HepG2 (cell line): ENCODE measurements around the gene NBEA. TPM values are rescaled to one million over a fixed set of nuclear protein-coding genes. Genes with fewer than 3 reads are reported as not detected.

Experiments
- ATAC-seq: fragments of 200-7000 bp; cut with Tn5 transposase; 3 replicates; pipeline ENCODE4 v1.9.1; 2020; ENCODE audit warnings: mild to moderate bottlenecking, moderate library complexity
- BruUV-seq: library from RNA; stranded (reverse); fragments of 400-500 nt; replicated peaks from 2 replicates; lab custom pipeline; 2021; lab: Mats Ljungman, UMichigan
- CTCF ChIA-PET: fragments of 300-600 bp; formaldehyde crosslinking; extraction: SDS; loops from one replicate; lab custom pipeline; 2021; ENCODE audit warnings: low total read pairs, inconsistent platforms, low intra/inter-chr PET ratio; lab: Yijun Ruan, JAX
- POLR2A ChIA-PET: fragments of 350-600 bp; sonication (Branson Sonifier 250); formaldehyde crosslinking; loops from one replicate; lab custom pipeline; 2020; ENCODE audit warnings: antibody characterized with exemption, inconsistent platforms; lab: Yijun Ruan, JAX
- DNase-seq: peaks from one replicate; pipeline ENCODE4 v3.0.0-alpha.2; 2015; ENCODE audit warnings: low spot score
- FAIRE-seq: peaks from 3 replicates; lab custom pipeline; 2011; peaks lifted over from hg19 to GRCh38; lab: Jason Lieb, UNC
- H2AFZ ChIP-seq: one replicate; pipeline ENCODE4 v1.6.1; 2011; ENCODE audit warnings: low read length, inconsistent platforms
- H3K27ac ChIP-seq: fragments of 300-600 bp; 3 replicates; pipeline ENCODE4 v1.8.0; 2011; ENCODE audit warnings: mixed run types, mild to moderate bottlenecking, mixed read lengths, low read length, inconsistent platforms; ENCODE audit not compliant: insufficient read depth; ENCODE audit errors: extremely low read length
- H3K27me3 ChIP-seq, 2 experiments: fragments of 200-600 bp in 1 of 2; 2 replicates in 1 of 2; 3 replicates in 1 of 2; pipeline versions ENCODE4 v1.6.0 to v1.8.0; 2011; ENCODE audit warnings: low read length in 2 of 2, mild to moderate bottlenecking in 2 of 2, moderate library complexity in 2 of 2, inconsistent platforms in 1 of 2; ENCODE audit not compliant: insufficient read depth in 2 of 2, control insufficient read depth in 1 of 2
- H3K36me3 ChIP-seq, 2 experiments: fragments of 200-600 bp in 1 of 2; replicated peaks in 1 of 2; 2 replicates in 1 of 2; 3 replicates in 1 of 2; pipeline versions ENCODE4 v1.5.1 to v1.8.0; 2011; ENCODE audit warnings: low read length in 2 of 2, inconsistent platforms in 1 of 2; ENCODE audit not compliant: insufficient read depth in 2 of 2, control insufficient read depth in 1 of 2
- H3K4me1 ChIP-seq: 2 replicates; pipeline ENCODE4 v1.5.1; 2012; ENCODE audit warnings: low read length, inconsistent platforms; ENCODE audit not compliant: insufficient read depth
- H3K4me2 ChIP-seq: 2 replicates; pipeline ENCODE4 v1.6.0; 2011; ENCODE audit warnings: low read depth, low read length, inconsistent platforms
- H3K4me3 ChIP-seq, 3 experiments: fragments of 200-600 bp in 1 of 3; sonication (generic), shearing (Covaris generic) in 1 of 3; replicated peaks in 1 of 3; 2 replicates each; pipeline ENCODE4 v1.5.1; 2011 to 2016; ENCODE audit warnings: low read length in 3 of 3, inconsistent platforms in 2 of 3, low read depth in 2 of 3, mild to moderate bottlenecking in 2 of 3, control low read depth in 1 of 3, mixed read lengths in 1 of 3; ENCODE audit not compliant: insufficient read depth in 1 of 3
- H3K79me2 ChIP-seq: one replicate; pipeline ENCODE4 v1.6.1; 2011; ENCODE audit warnings: low read length, inconsistent platforms; ENCODE audit not compliant: insufficient read depth
- H3K9ac ChIP-seq: 2 replicates; pipeline ENCODE4 v1.6.0; 2011; ENCODE audit warnings: mild to moderate bottlenecking, low read depth, low read length, inconsistent platforms; ENCODE audit not compliant: insufficient read depth
- H3K9me3 ChIP-seq: 2 replicates; pipeline ENCODE4 v1.5.1; 2012; ENCODE audit warnings: mild to moderate bottlenecking, low read length
- H4K20me1 ChIP-seq: 2 replicates; pipeline ENCODE4 v1.6.0; 2011; ENCODE audit warnings: inconsistent platforms, mild to moderate bottlenecking, low read length, moderate library complexity; ENCODE audit not compliant: insufficient read depth
- FOXA3 ChIP-seq: IDR thresholded peaks from 2 replicates; pipeline ENCODE4 v1.6.1; 2016; ENCODE audit warnings: missing genetic modification reagents, missing compliant biosample characterization
- HNF4A ChIP-seq: sonication (generic); formaldehyde crosslinking; IDR thresholded peaks from 2 replicates; pipeline ENCODE4 v1.4.0; 2020; ENCODE audit warnings: missing genetic modification reagents
- KAT2B ChIP-seq: fragments of 150-350 bp; IDR thresholded peaks from 2 replicates; pipeline ENCODE4 v1.6.1; 2014; ENCODE audit warnings: low read depth, low read length, borderline replicate concordance
- KDM4B ChIP-seq: sonication (generic); formaldehyde crosslinking; IDR thresholded peaks from 2 replicates; pipeline ENCODE4 v1.4.0; 2020; ENCODE audit warnings: missing genetic modification reagents
- NR2F6 ChIP-seq, 2 experiments: IDR thresholded peaks; 2 replicates each; pipeline ENCODE4 v1.6.1; 2016; ENCODE audit warnings: antibody characterized with exemption in 1 of 2, mild to moderate bottlenecking in 1 of 2
- POGZ ChIP-seq: sonication (generic); formaldehyde crosslinking; IDR thresholded peaks from 2 replicates; pipeline ENCODE4 v1.4.0; 2020; ENCODE audit warnings: mild to moderate bottlenecking, missing genetic modification reagents
- SALL1 ChIP-seq: sonication (generic); formaldehyde crosslinking; IDR thresholded peaks from 2 replicates; pipeline ENCODE4 v1.8.0; 2022; ENCODE audit warnings: mild to moderate bottlenecking, missing genetic modification reagents
- WGBS: methylation state at CpG from one replicate; pipeline ENCODE4 v1.1.6; 2017; ENCODE audit warnings: low lambda C conversion rate; 5-methylcytosine and 5-hydroxymethylcytosine counted together
- in situ Hi-C: cut with HindIII; loops from 2 replicates; pipeline ENCODE4 v1.10.0; 2017; ENCODE audit warnings: low pct_unique_long_range_greater_than_20kb; ENCODE audit not compliant: extremely low pct_ligation_motif_present
- intact Hi-C: fragments of 100-400 bp; cut with micrococcal nuclease; formaldehyde crosslinking; loops from one replicate; pipeline ENCODE4 v1.10.0; 2022; ENCODE audit not compliant: unreplicated experiment
- polyA plus RNA-seq, 8 experiments: library from polyadenylated mRNA; depleted of rRNA in 3 of 8; stranded (reverse) in 7 of 8; unstranded in 1 of 8; fragments of >200 nt; fragmentation: Illumina TruSeq in 4 of 8; extraction: Trizol in 4 of 8; gene quantifications; 2 replicates each; pipeline versions ENCODE4 v1.2.1 to v1.2.3, GENCODE V29; 2011 to 2016; ENCODE audit warnings: low read depth in 4 of 8, missing spikeins in 1 of 8, mixed read lengths in 1 of 8; ENCODE audit not compliant: insufficient read depth in 1 of 8
- total RNA-seq, 5 experiments: library from RNA; depleted of rRNA; stranded (reverse); fragments of >200 nt; fragmentation: Illumina TruSeq; extraction: Trizol; gene quantifications; 2 replicates each; pipeline ENCODE4 v1.2.3, GENCODE V29; 2016; ENCODE audit warnings: low read depth in 1 of 5
- TF ChIP-seq, protein P1 (sequence below): sonication (generic); formaldehyde crosslinking; IDR thresholded peaks from 2 replicates; pipeline ENCODE4 v1.5.1; 2020; ENCODE audit warnings: mild to moderate bottlenecking, missing genetic modification reagents
- TF ChIP-seq, protein P2 (sequence below): sonication (generic); formaldehyde crosslinking; IDR thresholded peaks from 2 replicates; pipeline ENCODE4 v1.9.0; 2021; ENCODE audit warnings: missing genetic modification reagents, borderline replicate concordance
- TF ChIP-seq, protein P3 (sequence below): IDR thresholded peaks from 2 replicates; pipeline ENCODE4 v1.6.1; 2016; ENCODE audit warnings: low read depth

NBEA gene
- total and polyA plus RNA-seq, 2 of the 13 experiments (the other 11 are each of a cell fraction or from before 2014, with no cell fraction given): 2.7 to 2.8 TPM

DNA sequence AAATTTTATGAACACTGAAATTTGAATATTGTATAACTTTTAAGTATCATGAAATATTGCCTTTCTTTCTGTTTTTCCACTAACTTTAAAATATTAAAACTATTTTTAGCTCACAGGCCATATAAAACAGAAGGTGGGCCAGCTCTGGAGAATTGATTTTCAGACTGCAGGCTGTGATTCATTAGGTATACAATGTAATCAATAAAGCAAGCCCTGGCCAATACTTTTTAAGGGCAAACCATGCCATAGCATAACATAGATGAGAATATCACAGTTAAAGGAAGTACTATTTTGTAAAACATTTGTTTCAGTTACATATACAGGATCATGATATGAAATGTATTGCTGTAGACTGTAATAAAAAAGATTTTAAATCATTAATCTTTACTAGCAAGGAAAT is 336.8 kb downstream of the NBEA start:
- Histone ChIP-seq H3K9me3 (no peaks in the 10 kb centered on the region), H3K4me1 (peaks cover 15% of the 10 kb centered on the region), H3K79me2 (no peaks in the 10 kb centered on the region), H3K9ac (no peak overlapping the region), H3K4me2 (no peak overlapping the region), H4K20me1 (no peaks in the 10 kb centered on the region), H3K4me3 (no peak overlapping the region), H3K27me3 (no peaks in the 10 kb centered on the region), H2AFZ (no peak overlapping the region), H3K27ac (no peak overlapping the region), H3K36me3 (no peaks in the 10 kb centered on the region)
- ChIA-PET POLR2A (no interaction called here), CTCF (no interaction called here)
- TF ChIP-seq, protein P1, sequence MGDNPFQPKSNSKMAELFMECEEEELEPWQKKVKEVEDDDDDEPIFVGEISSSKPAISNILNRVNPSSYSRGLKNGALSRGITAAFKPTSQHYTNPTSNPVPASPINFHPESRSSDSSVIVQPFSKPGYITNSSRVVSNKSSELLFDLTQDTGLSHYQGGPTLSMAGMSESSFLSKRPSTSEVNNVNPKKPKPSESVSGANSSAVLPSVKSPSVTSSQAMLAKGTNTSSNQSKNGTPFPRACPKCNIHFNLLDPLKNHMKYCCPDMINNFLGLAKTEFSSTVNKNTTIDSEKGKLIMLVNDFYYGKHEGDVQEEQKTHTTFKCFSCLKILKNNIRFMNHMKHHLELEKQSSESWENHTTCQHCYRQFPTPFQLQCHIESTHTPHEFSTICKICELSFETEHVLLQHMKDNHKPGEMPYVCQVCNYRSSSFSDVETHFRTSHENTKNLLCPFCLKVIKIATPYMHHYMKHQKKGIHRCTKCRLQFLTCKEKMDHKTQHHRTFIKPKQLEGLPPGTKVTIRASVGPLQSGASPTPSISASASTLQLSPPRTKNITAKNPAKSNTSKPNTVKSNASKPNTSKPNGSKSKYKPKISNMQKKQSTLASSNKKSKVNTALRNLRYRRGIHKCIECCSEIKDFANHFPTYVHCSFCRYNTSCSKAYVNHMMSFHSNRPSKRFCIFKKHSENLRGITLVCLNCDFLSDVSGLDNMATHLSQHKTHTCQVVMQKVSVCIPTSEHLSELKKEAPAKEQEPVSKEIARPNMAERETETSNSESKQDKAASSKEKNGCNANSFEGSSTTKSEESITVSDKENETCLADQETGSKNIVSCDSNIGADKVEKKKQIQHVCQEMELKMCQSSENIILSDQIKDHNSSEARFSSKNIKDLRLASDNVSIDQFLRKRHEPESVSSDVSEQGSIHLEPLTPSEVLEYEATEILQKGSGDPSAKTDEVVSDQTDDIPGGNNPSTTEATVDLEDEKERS: no peak
- TF ChIP-seq KAT2B: peak; percentile 91
- DNase-seq (no peak), ATAC-seq (no peak), FAIRE-seq (no peak)
- in situ Hi-C loops: no loop called here
- intact Hi-C loops: no loop called here
- no TSS peak for BruUV-seq

DNA sequence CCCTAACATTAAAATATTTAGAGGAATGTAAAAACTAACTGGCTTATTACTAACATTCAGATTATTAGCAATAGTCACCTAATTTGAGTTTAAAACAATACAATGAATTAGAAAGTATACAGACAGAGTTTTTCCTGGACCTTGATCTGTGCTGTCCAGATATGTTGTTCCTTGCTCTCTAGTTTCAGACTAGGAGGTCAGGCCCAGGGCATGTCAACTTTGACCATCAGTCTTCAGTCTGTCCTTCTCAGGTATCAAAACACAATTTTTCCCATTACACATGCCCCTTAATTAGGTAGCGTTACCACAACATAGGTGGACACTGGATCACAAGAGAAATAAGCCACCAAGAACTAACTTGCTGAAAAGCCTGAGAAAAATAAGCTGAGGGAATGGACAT is 337.4 kb downstream of the NBEA start:
- POLR2A ChIA-PET: no interaction called here
- peak; percentile 39; the same call in 1 of the 2 replicates for TF ChIP-seq NR2F6 (IDR thresholded peaks at IDR 0.05)
- no peak for TF ChIP-seq NR2F6 (CRISPR knock-in tag; IDR thresholded peaks at IDR 0.05)
- peak; percentile 78 for TF ChIP-seq HNF4A (CRISPR knock-in tag)
- TF ChIP-seq, protein P2, sequence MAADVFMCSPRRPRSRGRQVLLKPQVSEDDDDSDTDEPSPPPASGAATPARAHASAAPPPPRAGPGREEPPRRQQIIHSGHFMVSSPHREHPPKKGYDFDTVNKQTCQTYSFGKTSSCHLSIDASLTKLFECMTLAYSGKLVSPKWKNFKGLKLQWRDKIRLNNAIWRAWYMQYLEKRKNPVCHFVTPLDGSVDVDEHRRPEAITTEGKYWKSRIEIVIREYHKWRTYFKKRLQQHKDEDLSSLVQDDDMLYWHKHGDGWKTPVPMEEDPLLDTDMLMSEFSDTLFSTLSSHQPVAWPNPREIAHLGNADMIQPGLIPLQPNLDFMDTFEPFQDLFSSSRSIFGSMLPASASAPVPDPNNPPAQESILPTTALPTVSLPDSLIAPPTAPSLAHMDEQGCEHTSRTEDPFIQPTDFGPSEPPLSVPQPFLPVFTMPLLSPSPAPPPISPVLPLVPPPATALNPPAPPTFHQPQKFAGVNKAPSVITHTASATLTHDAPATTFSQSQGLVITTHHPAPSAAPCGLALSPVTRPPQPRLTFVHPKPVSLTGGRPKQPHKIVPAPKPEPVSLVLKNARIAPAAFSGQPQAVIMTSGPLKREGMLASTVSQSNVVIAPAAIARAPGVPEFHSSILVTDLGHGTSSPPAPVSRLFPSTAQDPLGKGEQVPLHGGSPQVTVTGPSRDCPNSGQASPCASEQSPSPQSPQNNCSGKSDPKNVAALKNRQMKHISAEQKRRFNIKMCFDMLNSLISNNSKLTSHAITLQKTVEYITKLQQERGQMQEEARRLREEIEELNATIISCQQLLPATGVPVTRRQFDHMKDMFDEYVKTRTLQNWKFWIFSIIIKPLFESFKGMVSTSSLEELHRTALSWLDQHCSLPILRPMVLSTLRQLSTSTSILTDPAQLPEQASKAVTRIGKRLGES: no peak
- TF ChIP-seq, protein P3, sequence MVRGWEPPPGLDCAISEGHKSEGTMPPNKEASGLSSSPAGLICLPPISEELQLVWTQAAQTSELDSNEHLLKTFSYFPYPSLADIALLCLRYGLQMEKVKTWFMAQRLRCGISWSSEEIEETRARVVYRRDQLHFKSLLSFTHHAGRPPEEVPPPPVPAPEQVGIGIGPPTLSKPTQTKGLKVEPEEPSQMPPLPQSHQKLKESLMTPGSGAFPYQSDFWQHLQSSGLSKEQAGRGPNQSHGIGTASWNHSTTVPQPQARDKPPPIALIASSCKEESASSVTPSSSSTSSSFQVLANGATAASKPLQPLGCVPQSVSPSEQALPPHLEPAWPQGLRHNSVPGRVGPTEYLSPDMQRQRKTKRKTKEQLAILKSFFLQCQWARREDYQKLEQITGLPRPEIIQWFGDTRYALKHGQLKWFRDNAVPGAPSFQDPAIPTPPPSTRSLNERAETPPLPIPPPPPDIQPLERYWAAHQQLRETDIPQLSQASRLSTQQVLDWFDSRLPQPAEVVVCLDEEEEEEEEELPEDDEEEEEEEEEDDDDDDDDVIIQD (CRISPR knock-in tag): peak; percentile 54; the same call in 1 of the 2 replicates
- TF ChIP-seq FOXA3 (CRISPR knock-in tag): 0 out of 2 replicates have a peak, but pooled peaks have one; percentile 9
- no peak for TF ChIP-seq KDM4B
- peak; percentile 40; the same call in 1 of the 2 replicates for TF ChIP-seq POGZ (CRISPR knock-in tag)
- peak; percentile 21; the same call in 1 of the 2 replicates for TF ChIP-seq SALL1 (CRISPR knock-in tag)

More for the DNA sequence above, 337.4 kb downstream of the NBEA start:
- Histone ChIP-seq H3K4me1 (peaks cover 21% of the 10 kb centered on the region), H3K9me3 (no peaks in the 10 kb centered on the region), H3K79me2 (no peaks in the 10 kb centered on the region), H3K36me3 (no peaks in the 10 kb centered on the region), H3K27me3 (no peaks in the 10 kb centered on the region), H3K9ac (no peak overlapping the region), H3K27ac (no peak overlapping the region), H2AFZ (no peak overlapping the region), H4K20me1 (no peaks in the 10 kb centered on the region), H3K4me2 (peak overlapping the region; percentile 29; the same call in 1 of the 2 replicates), H3K4me3 (no peak overlapping the region)
- peak; percentile 61; the same call in 2 of the 3 replicates for ATAC-seq
- no TSS peak for BruUV-seq
- FAIRE-seq: peak; percentile 37
- in situ Hi-C loops: no loop called here
- peak; percentile 18 for DNase-seq
- CTCF ChIA-PET: no interaction called here
- WGBS: 14% methylated on average over 1 of the region's 1 CpG
- intact Hi-C loops: no loop called here
